Endothelial cell (in vitro differentiated cells): Measurements from ENCODE around the gene FICD. TPM values are rescaled to one million over a fixed set of nuclear protein-coding genes. Genes with fewer than 3 reads are reported as not detected.
"Not testable (repeated sequence)": the region's sequence is repeated elsewhere in the genome, so short reads cannot be mapped to it uniquely, and the experiment has no call there.

Experiments used
- DNase-seq: peaks from one replicate; pipeline ENCODE4 v3.0.0; 2021; ENCODE audit warnings: low spot score
- H3K27ac Mint-ChIP-seq: one replicate; pipeline ENCODE4 v1.8.0; 2021; ENCODE audit warnings: mixed read lengths, inconsistent platforms; ENCODE audit not compliant: unreplicated experiment
- H3K27me3 Mint-ChIP-seq: one replicate; pipeline ENCODE4 v1.8.0; 2021; ENCODE audit warnings: mild to moderate bottlenecking, moderate library complexity, mixed read lengths, inconsistent platforms; ENCODE audit not compliant: unreplicated experiment
- H3K36me3 Mint-ChIP-seq: one replicate; pipeline ENCODE4 v1.8.0; 2021; ENCODE audit warnings: mild to moderate bottlenecking, low read depth, mixed read lengths, inconsistent platforms; ENCODE audit not compliant: unreplicated experiment
- H3K4me1 Mint-ChIP-seq: one replicate; pipeline ENCODE4 v1.8.0; 2021; ENCODE audit warnings: mild to moderate bottlenecking, mixed read lengths, inconsistent platforms; ENCODE audit not compliant: unreplicated experiment
- H3K4me3 Mint-ChIP-seq: one replicate; pipeline ENCODE4 v1.8.0; 2021; ENCODE audit warnings: mild to moderate bottlenecking, mixed read lengths, inconsistent platforms; ENCODE audit not compliant: unreplicated experiment
- H3K9me3 Mint-ChIP-seq: one replicate; pipeline ENCODE4 v1.8.0; 2021; ENCODE audit warnings: mixed read lengths, inconsistent platforms; ENCODE audit not compliant: unreplicated experiment
- total RNA-seq: library from RNA; stranded (reverse); fragmentation: NEBNext Ultra II Directional; extraction: Animal tissue kit (Norgen Biotek cat#: 25700); gene quantifications from one replicate; pipeline ENCODE4 v1.2.1, GENCODE V29; 2021; ENCODE audit not compliant: unreplicated experiment
- TF ChIP-seq, protein P1 (sequence below): fragments of 200-600 bp; sonication (generic); IDR thresholded peaks from one replicate; pipeline ENCODE4 v1.5.0; 2021; ENCODE audit warnings: antibody characterized with exemption; ENCODE audit not compliant: unreplicated experiment

Gene FICD
- total RNA-seq, 1 donor from 2014 or later, result 5.5 TPM

- H3K27me3 Mint-ChIP-seq, result no peaks in the 10 kb centered on the region
- H3K27ac Mint-ChIP-seq, result no peak overlapping the region
- H3K4me3 Mint-ChIP-seq, result no peak overlapping the region
- no peaks in the 10 kb centered on the region for H3K36me3 Mint-ChIP-seq
- H3K9me3 Mint-ChIP-seq, result no peaks in the 10 kb centered on the region
- no peaks in the 10 kb centered on the region for H3K4me1 Mint-ChIP-seq
- TF ChIP-seq, protein P1, sequence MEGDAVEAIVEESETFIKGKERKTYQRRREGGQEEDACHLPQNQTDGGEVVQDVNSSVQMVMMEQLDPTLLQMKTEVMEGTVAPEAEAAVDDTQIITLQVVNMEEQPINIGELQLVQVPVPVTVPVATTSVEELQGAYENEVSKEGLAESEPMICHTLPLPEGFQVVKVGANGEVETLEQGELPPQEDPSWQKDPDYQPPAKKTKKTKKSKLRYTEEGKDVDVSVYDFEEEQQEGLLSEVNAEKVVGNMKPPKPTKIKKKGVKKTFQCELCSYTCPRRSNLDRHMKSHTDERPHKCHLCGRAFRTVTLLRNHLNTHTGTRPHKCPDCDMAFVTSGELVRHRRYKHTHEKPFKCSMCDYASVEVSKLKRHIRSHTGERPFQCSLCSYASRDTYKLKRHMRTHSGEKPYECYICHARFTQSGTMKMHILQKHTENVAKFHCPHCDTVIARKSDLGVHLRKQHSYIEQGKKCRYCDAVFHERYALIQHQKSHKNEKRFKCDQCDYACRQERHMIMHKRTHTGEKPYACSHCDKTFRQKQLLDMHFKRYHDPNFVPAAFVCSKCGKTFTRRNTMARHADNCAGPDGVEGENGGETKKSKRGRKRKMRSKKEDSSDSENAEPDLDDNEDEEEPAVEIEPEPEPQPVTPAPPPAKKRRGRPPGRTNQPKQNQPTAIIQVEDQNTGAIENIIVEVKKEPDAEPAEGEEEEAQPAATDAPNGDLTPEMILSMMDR, result no peak
- DNase-seq, result no peak
These were observed 35.6 kb upstream of the FICD start for GRCh38 chr12:108479364-108480070.

- Mint-ChIP-seq H3K27me3 (no peaks in the 10 kb centered on the region), H3K36me3 (no peaks in the 10 kb centered on the region), H3K27ac (no peak overlapping the region), H3K4me1 (no peaks in the 10 kb centered on the region), H3K9me3 (no peaks in the 10 kb centered on the region), H3K4me3 (no peak overlapping the region)
- no peak for DNase-seq
- TF ChIP-seq, protein P1, result no peak
These were observed 32.3 kb upstream of the FICD start for GRCh38 chr12:108482717-108483212.

DNA sequence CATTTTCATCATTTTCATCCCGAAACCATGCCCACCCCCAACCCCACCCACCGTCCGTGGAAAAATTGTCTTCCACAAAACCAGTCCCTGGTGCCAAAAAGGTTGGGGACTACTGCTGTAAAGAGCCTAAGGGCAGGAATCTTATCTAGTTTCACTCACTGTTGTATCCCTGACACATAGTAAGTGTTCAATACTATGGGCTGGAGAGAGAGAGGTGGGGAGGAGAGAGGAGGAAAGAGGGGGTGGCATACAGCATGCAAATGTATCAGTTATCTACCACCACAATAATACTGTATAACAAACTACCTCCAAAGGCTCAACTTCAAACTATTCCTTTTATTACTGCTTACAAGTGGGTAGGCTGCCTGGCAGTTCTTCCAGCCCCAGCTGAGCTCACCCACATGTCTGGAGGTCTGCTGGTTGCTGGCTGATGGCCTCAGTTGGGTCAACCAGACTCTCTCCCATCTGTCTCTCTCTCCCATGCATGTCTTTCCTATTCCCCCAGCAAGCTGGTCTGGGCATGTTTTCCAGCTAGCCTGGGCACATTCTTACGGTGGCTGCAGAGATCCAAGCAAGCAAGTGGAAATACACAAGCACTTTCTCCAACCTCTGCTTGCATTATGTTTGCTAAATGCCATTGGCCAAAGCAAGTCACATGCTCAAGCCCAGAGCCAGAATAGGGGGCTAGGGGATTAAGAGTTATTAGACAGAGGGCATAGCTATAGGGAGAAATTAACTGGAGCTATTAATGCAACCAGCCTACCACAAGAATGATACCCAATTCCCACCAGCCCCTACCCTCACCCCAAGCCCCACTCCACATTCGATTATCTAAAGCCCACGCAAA is 31.6 kb upstream of the FICD start:
- Mint-ChIP-seq H3K4me1 (no peaks in the 10 kb centered on the region), H3K36me3 (no peaks in the 10 kb centered on the region), H3K27ac (no peak overlapping the region), H3K9me3 (no peaks in the 10 kb centered on the region), H3K4me3 (no peak overlapping the region), H3K27me3 (no peaks in the 10 kb centered on the region)
- TF ChIP-seq, protein P1, result no peak
- DNase-seq, result no peak

- H3K27me3 Mint-ChIP-seq, result no peaks in the 10 kb centered on the region
- no peaks in the 10 kb centered on the region for H3K36me3 Mint-ChIP-seq
- no peak for DNase-seq
- H3K9me3 Mint-ChIP-seq, result no peaks in the 10 kb centered on the region
- no peak overlapping the region for H3K4me3 Mint-ChIP-seq
- TF ChIP-seq, protein P1, result no peak
- H3K4me1 Mint-ChIP-seq, result no peaks in the 10 kb centered on the region
- H3K27ac Mint-ChIP-seq, result no peak overlapping the region
These were observed 30.6 kb upstream of the FICD start for GRCh38 chr12:108484431-108484830.

GRCh38 chr12:108484845-108485244 is 30.2 kb upstream of the FICD start:
- Mint-ChIP-seq H3K27ac (no peak overlapping the region), H3K27me3 (no peaks in the 10 kb centered on the region), H3K36me3 (no peaks in the 10 kb centered on the region), H3K4me3 (no peak overlapping the region), H3K9me3 (no peaks in the 10 kb centered on the region), H3K4me1 (no peaks in the 10 kb centered on the region)
- TF ChIP-seq, protein P1, result no peak
- DNase-seq, result no peak

GRCh38 chr12:108485371-108485770 is 29.7 kb upstream of the FICD start:
- not testable (repeated sequence) for H3K27ac Mint-ChIP-seq, H3K4me3 Mint-ChIP-seq, H3K9me3 Mint-ChIP-seq, H3K27me3 Mint-ChIP-seq, DNase-seq, H3K36me3 Mint-ChIP-seq, H3K4me1 Mint-ChIP-seq

DNA sequence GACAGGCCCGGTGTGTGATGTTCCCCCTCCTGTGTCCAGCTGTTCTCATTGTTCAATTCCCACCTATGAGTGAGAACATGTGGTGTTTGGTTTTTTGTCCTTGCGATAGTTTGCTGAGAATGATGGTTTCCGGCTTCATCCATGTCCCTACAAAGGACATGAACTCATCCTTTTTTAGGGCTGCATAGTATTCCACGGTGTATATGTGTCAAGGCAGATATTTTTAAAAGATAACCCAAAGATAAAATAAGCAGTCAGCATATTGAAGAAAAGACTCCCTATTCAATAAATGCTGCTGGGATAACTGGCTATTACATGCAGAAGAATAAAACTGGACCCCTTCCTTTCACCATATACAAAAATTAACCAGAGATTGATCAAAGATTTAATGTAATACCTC is 28.0 kb upstream of the FICD start:
- H3K27ac Mint-ChIP-seq, H3K9me3 Mint-ChIP-seq, DNase-seq, H3K4me3 Mint-ChIP-seq, H3K4me1 Mint-ChIP-seq, H3K36me3 Mint-ChIP-seq, H3K27me3 Mint-ChIP-seq: not testable (repeated sequence)
